Activated CD4-positive, alpha-beta T cell treated with anti-CD3 and anti-CD28 coated beads, Interleukin-2, amount 10 ng/mL, durations not matched to agents 24 days and 14 days (primary cell): ENCODE results near the gene MYCT1. TPM values are rescaled to one million over a fixed set of nuclear protein-coding genes. Genes with fewer than 3 reads are reported as not detected.

Source experiments
- DNase-seq: peaks from one replicate; pipeline ENCODE4 v3.0.0; 2022
- H3K27ac Mint-ChIP-seq: one replicate; pipeline ENCODE4 v1.8.0; 2022; ENCODE audit warnings: mild to moderate bottlenecking, mixed read lengths
- H3K27me3 Mint-ChIP-seq: one replicate; pipeline ENCODE4 v1.8.0; 2022; ENCODE audit warnings: mixed read lengths
- H3K36me3 Mint-ChIP-seq: one replicate; pipeline ENCODE4 v1.8.0; 2022; ENCODE audit warnings: low read depth, mild to moderate bottlenecking, mixed read lengths
- H3K4me1 Mint-ChIP-seq: one replicate; pipeline ENCODE4 v1.8.0; 2021; ENCODE audit warnings: mixed read lengths
- H3K4me3 Mint-ChIP-seq: one replicate; pipeline ENCODE4 v1.8.0; 2022; ENCODE audit warnings: mild to moderate bottlenecking, moderate library complexity, mixed read lengths
- H3K9me3 Mint-ChIP-seq: one replicate; pipeline ENCODE4 v1.8.0; 2021; ENCODE audit warnings: mixed read lengths
- intact Hi-C: fragments of 100-400 bp; cut with micrococcal nuclease; formaldehyde crosslinking; loops from one replicate; pipeline ENCODE4 v1.15.1; 2023
- total RNA-seq: library from RNA; stranded (reverse); gene quantifications from 2 replicates; pipeline ENCODE4 v1.2.3, GENCODE V29; 2022

Gene MYCT1
- total RNA-seq, 1 donor from 2014 or later = not detected

DNA sequence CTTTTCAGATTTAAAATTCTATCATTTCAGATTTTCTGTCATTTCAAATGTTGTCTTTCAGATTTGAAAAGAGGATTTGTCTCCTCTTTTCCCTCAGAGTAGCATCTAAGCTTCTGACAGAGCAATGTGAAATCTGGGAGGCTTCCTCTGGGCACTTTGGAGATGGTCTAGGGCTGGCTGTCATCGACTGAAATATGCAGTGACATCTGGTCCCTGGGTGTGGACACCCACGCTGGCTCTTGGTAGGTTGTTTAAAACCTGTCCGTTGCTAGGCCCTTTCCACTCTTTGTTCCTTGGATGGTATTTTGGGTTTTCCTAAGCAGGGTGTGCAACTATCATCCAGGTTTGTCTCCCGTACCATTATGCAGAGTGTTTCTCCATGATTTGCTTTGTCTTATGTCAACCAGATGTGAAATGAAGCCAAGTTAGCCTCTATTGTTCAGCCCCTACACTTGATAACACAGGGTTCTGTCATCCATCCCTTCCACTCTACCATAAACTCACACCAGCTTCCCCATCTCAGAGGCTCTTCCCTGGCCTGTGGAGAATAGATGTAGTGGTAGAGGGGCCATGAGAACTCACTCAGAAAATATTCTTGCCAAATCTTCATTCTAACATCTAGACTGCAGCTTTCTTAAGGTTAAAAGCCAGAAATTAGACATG, 47.9 kb downstream of the MYCT1 start:
- intact Hi-C loops = loop anchor here (5.0 to 10.0 kb wide), 2 partner anchors 202 to 279 kb away; no protein-coding TSS in a partner anchor
- no peaks in the 10 kb centered on the region for H3K36me3 Mint-ChIP-seq
- H3K27me3 Mint-ChIP-seq = no peaks in the 10 kb centered on the region
- no peak overlapping the region for H3K4me3 Mint-ChIP-seq
- no peaks in the 10 kb centered on the region for H3K9me3 Mint-ChIP-seq
- H3K27ac Mint-ChIP-seq = no peak overlapping the region
- no peaks in the 10 kb centered on the region for H3K4me1 Mint-ChIP-seq
- no peak for DNase-seq

DNA sequence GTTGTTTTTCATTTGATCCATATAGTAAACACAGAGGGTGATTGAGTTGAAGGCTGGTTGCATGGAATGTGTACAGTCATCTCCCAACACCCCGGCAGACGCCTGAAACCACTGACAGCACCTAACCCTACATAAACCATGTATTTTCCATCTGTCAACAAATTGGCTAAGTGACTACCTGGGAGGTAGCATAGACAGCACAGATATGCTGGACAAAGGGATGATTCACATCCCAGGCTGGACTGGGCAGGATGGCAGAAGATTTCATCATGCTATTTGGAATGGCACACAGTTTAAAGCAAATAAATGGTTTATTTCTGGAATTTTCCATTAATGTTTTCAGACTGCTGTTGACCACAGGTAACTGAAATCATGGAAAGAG, 48.5 kb downstream of the MYCT1 start:
- Mint-ChIP-seq H3K27ac (no peak overlapping the region), H3K27me3 (no peaks in the 10 kb centered on the region), H3K4me1 (no peaks in the 10 kb centered on the region), H3K36me3 (no peaks in the 10 kb centered on the region), H3K4me3 (no peak overlapping the region), H3K9me3 (no peaks in the 10 kb centered on the region)
- no peak for DNase-seq
- intact Hi-C loops = loop anchor here (5.0 to 10.0 kb wide), 2 partner anchors 201 to 279 kb away; no protein-coding TSS in a partner anchor

DNA sequence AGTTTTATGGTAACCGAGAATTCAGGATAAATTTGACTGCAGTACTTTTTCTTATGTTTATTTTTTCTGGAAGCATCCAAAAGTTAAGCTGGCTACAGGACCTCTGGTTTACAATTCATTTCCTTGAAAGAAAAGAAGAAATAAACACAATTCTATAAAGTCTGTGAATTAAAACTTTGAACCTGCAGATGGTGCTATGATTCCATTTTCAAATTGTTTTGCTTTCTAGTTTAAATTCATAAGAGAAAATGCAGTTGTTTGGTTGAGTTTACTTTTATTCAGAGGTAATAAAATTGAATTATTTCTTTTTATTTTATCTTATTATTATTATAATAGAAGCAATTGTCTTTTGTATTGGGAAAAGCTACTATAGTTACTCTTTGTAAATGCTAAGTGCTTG, 51.1 kb downstream of the MYCT1 start:
- intact Hi-C loops = loop anchor here (5.0 to 10.0 kb wide), 2 partner anchors 198 to 276 kb away; no protein-coding TSS in a partner anchor
- Mint-ChIP-seq H3K4me1 (no peaks in the 10 kb centered on the region), H3K4me3 (no peak overlapping the region), H3K9me3 (no peaks in the 10 kb centered on the region), H3K36me3 (no peaks in the 10 kb centered on the region), H3K27me3 (no peaks in the 10 kb centered on the region), H3K27ac (no peak overlapping the region)
- no peak for DNase-seq

DNA sequence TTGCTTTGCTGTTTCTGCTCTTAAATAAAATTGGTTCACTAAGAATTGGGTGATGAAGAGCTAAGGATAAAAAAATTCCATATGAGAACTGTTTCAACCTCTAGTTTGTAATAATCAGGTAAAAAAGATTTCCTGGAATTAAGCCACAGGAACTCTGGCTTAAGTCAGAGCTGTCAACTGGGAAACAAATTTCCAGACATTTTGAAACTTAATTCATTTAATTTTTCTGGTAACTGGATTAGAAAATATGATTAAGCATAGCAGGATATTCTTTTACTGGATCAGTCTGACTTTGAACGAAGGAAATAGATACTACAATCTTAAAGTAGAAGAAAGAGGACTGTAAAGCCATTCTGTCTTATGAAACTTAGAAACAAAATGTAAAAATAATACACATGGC, 51.6 kb downstream of the MYCT1 start:
- H3K4me3 Mint-ChIP-seq = no peak overlapping the region
- H3K36me3 Mint-ChIP-seq = no peaks in the 10 kb centered on the region
- H3K27ac Mint-ChIP-seq = no peak overlapping the region
- no peak for DNase-seq
- intact Hi-C loops = loop anchor here (5.0 to 10.0 kb wide), 2 partner anchors 198 to 275 kb away; no protein-coding TSS in a partner anchor
- no peaks in the 10 kb centered on the region for H3K4me1 Mint-ChIP-seq
- H3K9me3 Mint-ChIP-seq = no peaks in the 10 kb centered on the region
- H3K27me3 Mint-ChIP-seq = no peaks in the 10 kb centered on the region

DNA sequence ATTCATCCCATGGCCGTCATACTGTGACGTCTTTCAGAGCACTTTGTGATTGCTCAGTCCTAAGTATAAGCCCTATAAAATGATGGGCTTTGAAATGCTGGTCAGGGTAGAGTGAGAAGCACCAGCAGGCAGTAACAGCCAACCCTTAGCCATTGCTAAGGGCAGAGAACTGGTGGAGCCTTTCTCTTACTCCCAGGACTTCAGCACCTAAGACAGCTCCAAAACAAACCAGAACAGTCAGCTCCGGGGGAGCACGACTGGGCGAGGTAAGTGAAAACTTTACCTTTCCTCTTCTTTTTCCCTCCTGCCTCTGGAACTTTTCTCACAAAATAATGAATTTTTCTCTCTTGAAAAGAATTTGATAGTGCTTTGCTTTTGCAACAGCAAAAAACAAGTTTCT, 53.0 kb downstream of the MYCT1 start, which contains the start of gene VIP:
Gene VIP (plus strand): TSS at position 104 of the 400 bp plus-strand sequence. CDS start 1,381 bp downstream, outside the sequence.
- intact Hi-C loops = no loop called here
- H3K4me1 Mint-ChIP-seq = no peaks in the 10 kb centered on the region
- H3K4me3 Mint-ChIP-seq = no peak within 1 kb of the TSS
- no peaks in the 10 kb centered on the region for H3K36me3 Mint-ChIP-seq
- DNase-seq = no peak
- H3K9me3 Mint-ChIP-seq = no peaks in the 10 kb centered on the region
- H3K27me3 Mint-ChIP-seq = no peaks in the 10 kb centered on the region
- H3K27ac Mint-ChIP-seq = no peak within 1 kb of the TSS

DNA sequence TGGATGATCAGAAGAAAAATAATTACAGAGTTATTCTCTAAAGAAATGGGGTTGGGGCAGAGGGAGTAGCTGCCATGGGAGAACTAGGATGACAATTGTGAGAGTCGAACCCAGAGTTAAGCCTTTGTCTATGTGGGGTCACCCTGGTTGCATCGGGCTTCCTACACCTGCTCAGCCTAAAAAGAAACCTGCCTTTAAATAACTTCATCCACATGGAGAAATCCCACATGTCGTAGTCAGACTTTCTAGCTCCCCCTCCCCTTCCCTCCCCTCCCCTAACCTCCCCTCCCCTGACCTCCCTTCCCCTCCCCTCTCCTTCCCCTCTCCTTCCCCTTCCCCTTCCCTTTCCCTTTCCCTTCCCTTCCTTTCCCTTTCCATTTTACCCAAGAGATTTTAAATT, 67.6 kb downstream of the MYCT1 start:
- Mint-ChIP-seq H3K36me3 (no peaks in the 10 kb centered on the region), H3K9me3 (no peaks in the 10 kb centered on the region), H3K4me1 (no peaks in the 10 kb centered on the region)

DNA sequence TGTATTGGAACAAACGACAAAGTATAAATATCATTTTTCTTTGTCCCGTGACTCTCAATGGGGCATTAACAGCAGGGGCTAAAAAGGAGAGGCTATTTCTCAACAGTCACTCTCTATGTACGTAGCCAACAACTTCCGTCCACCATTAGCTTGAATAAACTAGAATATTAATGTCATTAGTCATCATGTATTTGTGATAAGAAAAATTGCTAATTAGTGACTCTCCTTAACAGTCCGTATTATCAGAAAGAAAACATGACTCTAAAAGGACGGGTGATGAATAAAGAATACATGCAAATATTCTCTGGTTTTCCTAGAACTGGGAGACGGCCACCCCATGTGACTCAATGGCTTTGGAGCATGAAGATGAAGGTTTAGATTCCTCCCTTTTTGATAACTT, 71.5 kb downstream of the MYCT1 start:
- no peaks in the 10 kb centered on the region for H3K27me3 Mint-ChIP-seq
- H3K4me3 Mint-ChIP-seq = no peak overlapping the region
- DNase-seq = no peak
- H3K9me3 Mint-ChIP-seq = no peaks in the 10 kb centered on the region
- no peak overlapping the region for H3K27ac Mint-ChIP-seq
- H3K36me3 Mint-ChIP-seq = no peaks in the 10 kb centered on the region
- no peaks in the 10 kb centered on the region for H3K4me1 Mint-ChIP-seq
- intact Hi-C loops = no loop called here

More for the DNA sequence above, 67.6 kb downstream of the MYCT1 start:
- no peak overlapping the region for H3K27ac Mint-ChIP-seq
- intact Hi-C loops = no loop called here
- H3K4me3 Mint-ChIP-seq = no peak overlapping the region
- no peak for DNase-seq
- no peaks in the 10 kb centered on the region for H3K27me3 Mint-ChIP-seq

DNA sequence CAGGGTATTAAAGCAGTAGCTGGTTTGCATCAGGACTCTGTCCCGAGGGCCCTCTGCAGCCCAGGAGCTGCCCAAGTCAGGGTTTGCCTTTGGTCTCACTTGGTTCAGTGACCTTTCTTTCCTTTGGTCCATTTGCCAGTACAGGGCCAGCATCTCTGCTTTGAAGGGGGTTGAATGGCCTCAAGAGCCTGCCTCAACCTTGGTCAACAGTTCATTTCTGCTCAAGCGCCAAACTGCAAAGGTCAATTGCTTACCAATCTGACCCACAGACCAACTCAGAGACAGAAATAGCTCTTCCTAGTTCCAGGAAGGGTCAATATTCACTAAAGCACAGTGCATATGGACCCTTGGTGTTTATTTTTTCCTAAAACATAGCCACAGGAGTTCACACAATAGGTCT, 72.3 kb downstream of the MYCT1 start:
- H3K36me3 Mint-ChIP-seq = no peaks in the 10 kb centered on the region
- no peak for DNase-seq
- H3K27ac Mint-ChIP-seq = no peak overlapping the region
- no peak overlapping the region for H3K4me3 Mint-ChIP-seq
- intact Hi-C loops = no loop called here
- H3K27me3 Mint-ChIP-seq = no peaks in the 10 kb centered on the region
- H3K4me1 Mint-ChIP-seq = no peaks in the 10 kb centered on the region
- H3K9me3 Mint-ChIP-seq = no peaks in the 10 kb centered on the region

DNA sequence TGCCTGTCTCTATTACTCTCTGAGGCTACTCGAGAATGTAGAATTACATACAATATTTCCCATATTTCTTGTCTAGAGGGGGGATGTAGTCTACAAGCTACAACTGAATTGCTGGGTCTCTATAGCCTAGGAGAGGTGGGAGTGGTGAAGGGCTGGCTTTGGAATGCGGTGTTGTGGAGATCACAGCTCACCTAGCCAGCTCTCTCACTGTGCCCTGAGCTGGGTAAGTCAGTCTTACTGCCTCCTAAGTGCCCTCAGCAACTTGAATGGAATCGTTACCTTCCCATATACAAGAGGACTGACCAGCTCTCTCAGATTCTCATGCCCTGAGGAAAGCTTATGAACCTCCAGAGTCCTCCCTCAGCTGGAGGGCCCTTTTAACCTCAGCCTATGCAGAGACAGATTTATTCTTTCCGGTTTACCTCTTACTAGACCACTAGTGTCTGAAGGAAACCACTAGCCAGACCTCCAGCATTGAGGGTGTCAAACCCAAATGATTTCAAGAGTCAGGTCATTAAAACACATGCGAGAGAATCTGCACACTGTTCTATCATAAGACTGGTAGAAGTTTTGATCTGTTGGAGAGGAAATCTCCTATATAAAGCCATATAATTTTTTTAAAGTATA, 73.5 kb downstream of the MYCT1 start:
- intact Hi-C loops = no loop called here
- no peaks in the 10 kb centered on the region for H3K36me3 Mint-ChIP-seq

More for the DNA sequence above, 73.5 kb downstream of the MYCT1 start:
- H3K4me3 Mint-ChIP-seq = no peak overlapping the region
- H3K27me3 Mint-ChIP-seq = no peaks in the 10 kb centered on the region
- H3K4me1 Mint-ChIP-seq = no peaks in the 10 kb centered on the region
- H3K9me3 Mint-ChIP-seq = no peaks in the 10 kb centered on the region
- H3K27ac Mint-ChIP-seq = no peak overlapping the region
- no peak for DNase-seq

Other genes with a start within 250 kb of the MYCT1 start
- gene SYNE1, start 60.5 kb upstream of the MYCT1 start, total RNA-seq = 10.0 and 14.9 TPM in 2 replicates
- not detected in 2 replicates for gene VIP, start 52.9 kb downstream of the MYCT1 start, total RNA-seq